Pulmonary artery endothelial cell (primary cell): ENCODE data around the gene CES4A. TPM values are rescaled to one million over a fixed set of nuclear protein-coding genes. Genes with fewer than 3 reads are reported as not detected.
"Not testable (repeated sequence)": the region's sequence is repeated elsewhere in the genome, so short reads cannot be mapped to it uniquely, and the experiment has no call there.

Source experiments
- DNase-seq: peaks from one replicate; pipeline ENCODE4 v3.0.0-alpha.2; 2011; ENCODE audit warnings: low read depth, low spot score
- total RNA-seq: library from RNA; depleted of rRNA; stranded (reverse); fragments of >200 nt; gene quantifications from 2 replicates; pipeline ENCODE4 v1.2.3, GENCODE V29; 2014

The CES4A gene
- total RNA-seq = 0.59 and 0.85 TPM in 2 replicates

DNA sequence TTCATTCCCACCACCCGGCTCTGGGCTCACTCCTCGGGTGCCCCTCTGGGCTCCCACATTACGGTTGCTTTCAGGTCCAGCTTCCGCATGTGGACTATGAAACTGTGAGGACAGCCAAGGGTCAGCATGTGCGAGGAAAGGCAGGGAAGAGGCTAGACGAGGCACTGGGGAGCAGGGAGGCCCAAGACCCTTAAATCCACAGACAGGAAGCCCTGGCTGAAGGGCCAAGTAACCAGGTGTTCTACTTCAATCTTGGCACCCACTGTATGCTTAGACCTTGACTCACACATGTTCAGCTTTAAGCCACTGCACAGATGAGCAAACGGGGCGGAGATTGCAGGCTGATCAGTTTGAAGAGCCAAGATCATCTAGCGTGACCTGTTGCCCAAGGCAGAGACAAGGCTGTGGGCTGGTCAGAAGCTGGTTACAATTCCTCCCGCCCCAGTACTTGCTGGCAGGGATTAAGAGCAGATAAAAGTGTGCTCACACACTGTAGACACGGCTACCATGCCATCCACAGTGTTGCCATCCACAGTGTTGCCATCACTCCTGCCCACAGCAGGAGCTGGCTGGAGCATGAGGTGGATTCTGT lies at the start of gene CES4A:
TSS of gene CES4A (plus strand) at position 393 of the 592 bp plus-strand sequence. CDS start at position 577, 184 bp downstream.
- no peak for DNase-seq

DNA sequence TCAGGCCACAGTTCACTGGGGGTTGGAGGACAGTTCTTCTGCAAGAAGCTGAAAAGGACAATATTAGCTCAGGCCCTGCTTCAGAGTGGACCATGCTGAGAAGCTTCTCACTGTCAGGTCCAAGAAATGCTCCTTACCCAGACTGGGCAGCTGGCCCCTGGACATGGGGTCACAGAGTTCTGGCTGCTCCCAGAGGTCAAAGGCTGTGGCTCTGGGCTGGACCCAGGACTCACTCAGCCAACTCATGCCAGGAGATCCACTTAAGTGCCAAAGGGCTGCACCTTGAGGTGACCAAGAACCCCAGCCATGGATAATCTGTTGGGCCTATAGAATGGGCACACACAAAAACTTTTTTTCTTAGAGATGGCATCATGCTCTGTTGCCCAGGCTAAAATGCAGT lies 49.0 kb upstream of the CES4A start:
- DNase-seq = no peak

DNA sequence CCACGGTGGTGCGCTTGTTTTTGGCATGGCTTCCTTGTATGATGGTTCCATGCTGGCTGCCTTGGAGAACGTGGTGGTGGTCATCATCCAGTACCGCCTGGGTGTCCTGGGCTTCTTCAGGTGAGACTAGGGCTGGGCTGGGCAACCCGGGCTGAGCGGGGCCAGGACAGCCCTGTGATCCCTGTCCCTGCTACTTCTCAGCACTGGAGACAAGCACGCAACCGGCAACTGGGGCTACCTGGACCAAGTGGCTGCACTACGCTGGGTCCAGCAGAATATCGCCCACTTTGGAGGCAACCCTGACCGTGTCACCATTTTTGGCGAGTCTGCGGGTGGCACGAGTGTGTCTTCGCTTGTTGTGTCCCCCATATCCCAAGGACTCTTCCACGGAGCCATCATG lies 48.2 kb upstream of the CES4A start:
- DNase-seq = no peak

DNA sequence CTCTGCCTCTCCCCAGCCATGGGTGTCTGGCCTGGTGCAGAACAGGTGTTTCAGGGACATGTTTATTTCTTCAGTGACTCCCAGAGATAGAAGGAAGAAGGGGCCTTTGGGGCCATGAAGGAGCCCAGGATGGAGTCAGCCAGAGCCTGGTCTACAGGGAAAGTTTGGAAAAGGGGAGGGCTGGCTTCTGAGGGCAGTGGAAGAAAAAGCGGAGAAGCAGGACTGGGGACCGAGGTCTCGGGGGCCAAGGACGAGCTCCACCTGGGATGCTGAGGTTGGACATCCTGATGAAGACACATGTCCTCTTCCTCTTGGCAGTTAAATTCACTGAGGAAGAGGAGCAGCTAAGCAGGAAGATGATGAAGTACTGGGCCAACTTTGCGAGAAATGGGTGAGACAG lies 45.4 kb upstream of the CES4A start:
- DNase-seq = no peak

DNA sequence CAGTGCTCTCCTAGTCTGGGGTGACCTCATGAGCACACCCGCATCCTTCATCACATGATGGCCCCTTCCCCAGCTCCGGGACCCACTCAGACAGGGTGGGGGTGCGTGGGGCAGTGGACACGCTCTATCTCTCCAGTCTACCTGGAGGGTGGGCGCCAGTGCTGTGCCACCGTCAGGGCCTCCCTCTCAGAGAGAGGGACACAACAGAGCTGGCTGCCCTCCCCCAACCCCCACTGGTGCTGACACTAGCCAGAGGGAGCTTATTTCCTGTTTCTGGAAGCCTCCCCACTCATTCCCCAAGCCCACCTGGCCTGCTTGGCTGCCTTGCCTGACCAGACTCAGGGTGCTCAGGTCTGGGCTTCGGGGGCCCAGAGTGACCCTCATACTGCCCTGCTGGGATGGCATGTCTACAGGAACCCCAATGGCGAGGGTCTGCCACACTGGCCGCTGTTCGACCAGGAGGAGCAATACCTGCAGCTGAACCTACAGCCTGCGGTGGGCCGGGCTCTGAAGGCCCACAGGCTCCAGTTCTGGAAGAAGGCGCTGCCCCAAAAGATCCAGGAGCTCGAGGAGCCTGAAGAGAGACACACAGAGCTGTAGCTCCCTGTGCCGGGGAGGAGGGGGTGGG lies 44.8 kb upstream of the CES4A start:
- DNase-seq = no peak

DNA sequence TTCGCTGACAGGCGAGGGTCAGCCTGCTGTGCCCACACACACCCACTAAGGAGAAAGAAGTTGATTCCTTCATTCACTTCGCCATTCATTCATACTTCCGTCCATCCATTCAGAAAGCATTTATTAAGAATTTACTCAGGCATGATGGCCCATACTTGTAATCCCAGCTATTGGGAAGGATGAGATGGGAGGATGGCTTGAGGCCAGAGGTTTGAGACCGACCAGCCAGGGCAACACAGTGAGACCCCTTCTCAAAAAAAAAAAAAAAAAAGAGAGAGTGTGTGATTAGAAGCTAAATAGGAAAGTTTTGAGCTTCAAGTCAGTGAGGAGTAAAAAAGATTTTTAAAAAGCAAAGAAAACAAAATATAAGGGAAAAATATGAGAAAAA lies 44.3 kb upstream of the CES4A start:
- DNase-seq = no peak

DNA sequence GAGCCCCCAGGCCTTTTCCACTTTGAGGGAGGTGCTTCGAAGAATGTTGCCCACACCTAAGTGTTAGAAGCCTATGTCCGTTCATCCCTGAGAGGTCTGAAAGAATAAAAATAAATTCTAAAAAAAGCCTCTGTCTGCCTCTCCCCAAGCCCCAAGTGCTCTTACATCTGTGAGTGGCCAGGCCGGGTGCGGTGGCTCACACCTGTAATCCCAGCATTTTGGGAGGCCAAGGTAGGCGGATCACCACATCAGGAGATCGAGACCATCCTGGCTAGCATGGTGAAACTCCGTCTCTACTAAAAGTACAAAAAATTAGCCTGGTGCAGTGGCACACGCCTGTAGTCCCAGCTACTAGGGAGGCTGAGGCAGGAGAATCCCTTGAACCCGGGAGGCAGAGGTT lies 43.4 kb upstream of the CES4A start:
- not testable (repeated sequence) for DNase-seq

DNA sequence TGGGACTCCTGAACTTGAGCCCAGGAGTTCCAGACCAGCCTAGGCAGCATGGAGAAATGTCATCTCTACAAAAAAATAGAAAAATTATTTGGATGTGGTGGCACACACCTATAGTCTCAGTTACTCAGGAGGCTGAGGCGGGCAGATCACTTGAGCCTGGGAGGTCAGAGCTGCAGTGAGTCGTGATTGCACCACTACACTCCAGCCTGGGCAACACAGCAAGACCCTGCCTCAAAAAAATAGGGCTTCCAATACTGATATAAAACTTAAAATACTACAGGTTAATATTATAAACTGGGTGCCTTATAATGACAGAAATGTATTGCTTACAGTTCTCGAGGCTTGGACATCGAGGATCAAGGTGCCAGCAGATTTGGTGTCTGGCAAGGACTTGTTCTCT lies 42.5 kb upstream of the CES4A start:
- no peak for DNase-seq

DNA sequence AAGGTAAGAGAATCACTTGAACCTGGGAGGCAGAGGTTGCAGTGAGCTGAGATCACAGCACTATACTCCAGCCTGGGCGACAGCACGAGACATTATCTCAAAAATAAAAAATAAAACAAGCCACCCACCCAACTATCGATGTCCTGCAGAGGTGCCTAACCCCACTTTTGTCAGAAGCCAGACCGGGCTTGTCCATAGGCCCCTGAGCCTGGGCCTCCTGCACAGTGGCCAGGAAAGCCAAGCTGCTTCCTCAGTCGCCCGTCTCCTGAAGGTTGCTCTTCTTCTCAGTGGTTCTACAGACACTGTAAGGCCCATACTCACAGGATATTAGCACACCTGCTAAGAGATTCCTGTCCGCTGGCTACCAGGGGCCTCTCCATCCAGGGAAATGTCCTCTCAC lies 41.8 kb upstream of the CES4A start:
- DNase-seq = no peak

DNA sequence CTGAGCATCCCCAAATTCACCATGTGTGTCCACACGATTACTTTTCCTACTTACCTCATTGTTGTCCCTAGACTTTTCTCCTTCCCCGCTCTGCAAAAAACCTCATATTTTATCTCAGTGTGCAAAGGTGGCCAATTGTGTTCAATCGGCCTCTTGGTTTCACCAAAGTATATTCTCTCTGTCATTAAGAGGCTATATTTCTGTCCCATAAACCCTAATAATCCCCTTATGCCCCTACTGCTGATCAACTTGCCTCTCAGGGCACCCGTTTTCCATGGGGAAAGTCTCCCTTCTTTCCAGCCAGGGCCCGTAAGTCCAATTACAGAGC lies 41.5 kb upstream of the CES4A start:
- no peak for DNase-seq

DNA sequence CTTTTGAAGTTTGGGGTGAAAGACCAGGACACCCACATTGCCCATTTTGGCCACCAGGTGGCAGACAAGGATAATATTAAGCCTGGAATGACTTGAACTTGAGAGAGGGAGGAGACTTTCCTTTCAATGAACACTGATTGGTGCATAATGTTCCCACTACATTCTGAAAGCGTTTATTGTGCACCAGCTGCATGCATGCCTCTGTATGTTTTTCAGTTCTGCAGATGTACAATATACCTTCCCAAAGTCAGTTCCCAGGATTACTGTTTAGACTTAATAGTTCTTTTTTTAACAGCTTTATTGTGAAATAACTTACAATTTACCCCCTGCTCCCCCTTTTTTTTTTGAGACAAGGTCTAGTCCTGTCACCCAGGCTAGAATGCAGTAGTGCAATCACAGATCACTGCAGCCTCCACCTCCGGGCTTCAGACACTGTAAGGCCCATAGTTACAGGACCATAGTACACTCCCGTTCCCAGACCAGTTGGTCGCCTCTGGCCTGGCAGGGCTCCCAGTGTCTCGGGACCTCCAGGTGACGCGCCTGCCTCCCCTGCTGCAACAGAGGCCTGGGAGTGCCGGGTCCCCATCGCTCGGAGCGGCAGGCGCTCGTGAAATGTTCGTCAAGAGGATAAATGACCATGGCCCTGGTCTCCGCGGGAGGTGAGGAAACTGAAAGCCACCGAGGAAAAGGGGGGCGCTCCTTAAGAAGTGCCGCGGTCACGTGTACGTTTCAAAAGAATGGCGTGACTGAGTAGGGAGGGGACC lies 40.9 kb upstream of the CES4A start:
- DNase-seq = peak; percentile 49

DNA sequence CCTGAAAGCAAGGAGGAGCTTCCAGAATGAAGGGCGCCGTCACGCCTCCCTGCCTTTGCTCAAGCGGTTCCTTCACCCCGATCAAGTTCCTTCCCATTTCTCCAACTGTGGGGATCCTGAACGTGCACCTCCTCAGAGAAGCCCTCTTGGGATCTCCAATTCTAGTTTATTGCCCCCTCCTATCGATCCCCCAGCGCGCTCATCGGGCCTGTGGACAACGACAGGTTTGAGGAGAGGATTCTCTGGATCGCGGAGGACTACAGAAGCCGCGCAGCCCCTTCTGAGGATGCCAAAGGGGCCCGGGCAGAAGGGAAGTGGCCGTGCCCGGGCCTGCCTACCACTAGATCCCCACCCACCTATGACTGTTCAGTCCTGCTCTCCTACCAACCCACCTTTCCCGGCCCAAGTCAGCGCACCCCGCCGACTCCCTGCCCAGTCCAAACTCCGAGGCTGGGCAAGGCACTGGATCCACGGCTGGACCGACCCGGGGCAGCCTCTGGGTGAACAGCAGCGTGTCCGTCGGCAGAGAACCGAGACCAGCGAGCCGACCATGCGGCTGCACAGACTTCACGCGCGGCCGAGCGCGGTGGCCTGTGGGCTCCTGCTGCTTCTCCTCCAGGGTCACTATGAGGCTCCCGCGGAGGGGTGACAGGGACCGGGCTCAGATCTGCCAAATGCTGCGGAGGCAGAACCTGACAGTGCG lies 40.1 kb upstream of the CES4A start:
- DNase-seq = no peak

DNA sequence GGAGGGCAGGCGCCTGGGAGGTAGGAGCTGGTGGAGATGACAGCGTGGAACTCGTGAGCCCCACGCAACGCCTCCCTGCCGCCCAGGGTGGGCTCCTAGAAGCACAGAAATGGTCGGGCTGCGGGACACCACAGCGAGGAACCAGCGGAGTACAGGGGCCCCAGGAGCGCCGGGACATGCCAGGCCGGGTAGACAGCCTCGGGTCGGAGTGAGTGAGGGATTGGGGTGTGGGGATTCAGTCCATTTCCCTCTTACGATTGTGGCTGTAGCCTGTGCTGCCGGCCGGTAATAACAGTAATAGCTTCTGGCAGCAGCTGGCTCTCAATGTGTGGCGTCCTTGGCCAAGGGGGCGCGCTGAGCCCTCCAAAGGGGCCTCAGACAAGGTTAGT lies 39.6 kb upstream of the CES4A start:
- no peak for DNase-seq

DNA sequence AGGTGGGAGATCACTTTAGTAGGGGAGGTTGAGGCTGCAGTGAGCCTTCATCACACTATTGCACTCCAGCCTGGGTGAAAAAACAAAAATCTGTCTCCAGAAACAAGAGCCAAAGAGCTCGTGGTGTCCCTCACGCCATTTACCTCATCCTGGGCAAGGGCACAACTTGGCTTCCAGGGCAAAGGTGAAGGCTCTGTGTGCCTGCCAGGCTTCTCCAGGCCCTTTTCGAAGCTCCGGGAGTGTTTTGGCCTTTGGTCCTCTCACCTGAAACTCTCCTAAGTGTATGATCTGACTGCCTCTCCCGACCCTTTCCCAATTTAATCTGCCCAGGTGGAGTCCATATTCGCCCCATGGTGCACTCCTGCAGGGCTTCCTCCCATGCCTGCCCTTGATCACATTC lies 38.9 kb upstream of the CES4A start:
- DNase-seq = no peak

DNA sequence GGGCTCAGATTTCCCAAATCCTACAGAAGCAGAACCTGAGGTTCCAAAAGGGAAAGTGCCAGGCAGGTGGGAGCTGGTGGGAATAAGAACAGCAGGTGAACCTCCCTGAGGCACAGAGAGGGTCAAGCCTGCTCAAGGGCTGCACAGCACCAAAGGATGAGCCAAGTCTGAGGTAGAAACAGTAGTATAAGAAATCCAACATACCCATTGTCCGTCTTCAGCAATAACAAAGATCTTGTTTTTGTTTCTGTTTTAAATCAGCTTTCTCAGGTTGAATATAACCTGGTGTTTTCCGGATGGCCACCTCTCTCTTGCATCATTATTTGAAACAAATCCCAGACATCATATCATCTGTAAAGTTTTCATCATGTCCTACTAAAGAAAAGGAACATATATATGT lies 38.0 kb upstream of the CES4A start:
- no peak for DNase-seq

DNA sequence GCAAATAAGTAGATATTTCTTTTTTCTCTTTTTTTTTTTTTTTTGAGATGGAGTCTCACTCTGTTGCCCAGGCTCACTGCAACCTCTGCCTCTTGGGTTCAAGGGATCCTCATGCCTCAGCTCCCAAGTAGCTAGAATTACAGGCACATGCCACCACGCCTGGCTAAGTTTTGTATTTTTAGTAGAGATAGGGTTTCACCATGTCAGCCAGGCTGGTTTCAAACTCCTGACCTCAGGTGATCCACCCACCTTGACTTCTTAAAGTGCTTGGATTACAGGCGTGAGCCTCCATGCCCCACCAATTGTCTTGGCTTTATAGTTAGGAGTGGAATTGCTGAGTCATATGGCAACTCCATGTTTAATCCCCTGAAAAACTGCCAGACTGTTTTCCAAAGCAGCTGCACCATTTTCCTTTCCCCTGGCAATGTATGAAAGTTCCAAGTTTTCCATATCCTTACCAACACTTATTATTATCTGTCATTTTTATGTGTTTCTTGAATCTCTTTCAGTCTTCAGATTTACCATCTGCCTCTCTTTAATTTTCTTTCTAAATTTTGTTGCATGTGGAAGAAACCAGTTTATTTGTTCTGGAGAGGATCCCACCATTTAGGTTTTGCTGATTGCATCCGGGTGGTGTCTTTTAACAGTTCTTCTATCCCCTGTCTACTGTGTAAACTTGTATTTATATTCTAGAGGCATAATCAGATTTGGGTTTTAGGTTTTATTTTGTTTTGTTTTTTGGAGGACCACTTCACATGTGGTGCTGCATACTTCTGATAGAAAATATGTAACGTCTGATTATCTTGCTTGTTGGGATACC lies 37.2 kb upstream of the CES4A start:
- DNase-seq = no peak

DNA sequence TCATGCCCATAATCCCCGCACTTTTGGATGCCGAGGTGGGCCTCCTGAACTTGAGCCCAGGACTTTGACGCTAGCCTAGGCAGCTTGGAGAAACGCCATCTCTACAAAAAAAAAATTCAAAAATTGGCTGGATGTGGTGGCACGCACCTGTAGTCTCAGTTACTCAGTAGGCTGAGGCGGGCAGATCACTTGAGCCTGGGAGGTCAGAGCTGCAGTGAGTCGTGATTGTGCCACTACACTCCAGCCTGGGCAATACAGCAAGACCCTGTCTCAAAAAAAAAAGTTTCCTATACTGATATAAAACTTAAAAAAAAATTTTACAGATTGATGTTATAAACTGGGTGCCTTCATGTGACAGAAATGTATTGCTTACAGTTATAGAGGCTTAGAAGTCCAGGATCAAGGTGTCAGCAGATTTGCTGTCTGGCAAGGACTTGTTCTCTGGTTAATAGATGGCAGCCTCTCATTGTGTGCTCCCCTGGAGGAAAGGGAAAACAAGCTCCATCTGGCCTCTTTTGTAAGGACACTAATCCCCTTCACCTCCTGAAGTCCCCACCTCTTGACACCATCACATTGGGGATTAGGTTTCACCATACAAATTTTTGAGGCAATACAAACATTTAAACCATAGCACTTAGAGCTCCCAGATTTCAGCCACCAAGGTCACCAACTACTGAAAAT lies 35.8 kb upstream of the CES4A start:
- DNase-seq = no peak

DNA sequence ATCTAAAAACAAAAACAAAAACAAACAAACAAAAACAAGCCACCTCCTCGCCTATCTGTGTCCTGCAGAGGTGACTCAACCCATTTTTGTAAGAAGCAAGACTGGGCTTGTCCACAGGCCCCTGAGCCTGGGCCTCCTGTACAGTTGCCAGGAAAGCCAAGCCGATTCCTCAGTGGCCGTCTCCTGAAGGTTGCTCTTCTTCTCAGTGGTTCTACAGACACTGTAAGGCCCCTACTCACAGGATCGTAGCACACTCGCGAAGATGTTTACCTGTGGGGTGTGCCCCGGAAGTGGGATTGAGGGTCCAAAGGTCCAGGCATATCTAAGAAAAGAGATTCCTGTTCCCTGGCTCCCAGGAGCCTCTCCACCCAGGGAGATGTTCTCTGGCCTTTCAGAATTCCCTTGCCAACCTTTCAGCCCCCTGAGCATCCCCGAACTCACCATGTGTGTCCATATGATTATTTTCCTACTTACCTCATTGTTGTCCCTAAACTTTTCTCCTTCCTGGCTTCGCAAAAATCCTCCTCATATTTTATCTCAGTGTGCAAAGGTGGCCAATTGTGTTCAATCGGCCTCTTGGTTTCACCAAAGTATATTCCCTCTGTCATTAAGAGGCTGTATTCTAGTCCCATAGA lies 34.8 kb upstream of the CES4A start:
- no peak for DNase-seq

DNA sequence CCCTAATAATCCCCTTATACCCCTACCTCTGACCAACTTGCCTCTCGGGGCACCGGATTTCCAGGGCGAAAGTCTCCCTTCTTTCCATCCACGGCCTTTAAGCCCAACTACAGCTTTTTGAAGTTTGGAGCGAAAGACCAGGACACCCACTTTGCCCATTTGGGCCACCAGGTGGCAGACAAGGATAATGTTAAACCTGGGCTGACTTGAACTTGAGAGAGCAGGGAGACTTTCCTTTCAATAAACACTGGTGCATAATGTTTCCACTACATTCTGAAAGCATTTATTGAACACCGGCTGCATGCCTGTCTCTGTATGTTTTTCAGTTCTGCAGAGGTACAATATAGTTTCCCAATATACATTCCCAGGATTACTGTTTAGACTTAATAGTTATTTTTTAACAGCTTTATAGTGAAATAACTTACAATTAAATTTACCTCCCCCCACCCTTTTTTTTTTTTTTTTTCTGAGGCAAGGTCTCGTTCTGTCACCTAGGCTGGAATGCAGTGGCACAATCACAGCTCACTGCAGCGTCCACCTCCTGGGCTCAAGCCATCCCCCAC lies 34.2 kb upstream of the CES4A start:
- no peak for DNase-seq
